Neural cell (in vitro differentiated cells): ENCODE measurements around the gene ZNF580.

ENCODE experiments used
- EZH2 ChIP-seq: fragments of 200-600, 300-800 bp; shearing (Covaris generic), sonication (generic); IDR thresholded peaks from 2 replicates; pipeline ENCODE4 v1.6.1; 2014; ENCODE audit warnings: antibody characterized with exemption, low read length, borderline replicate concordance, mild to moderate bottlenecking; ENCODE audit not compliant: insufficient read depth, poor library complexity, severe bottlenecking
- RAD21 ChIP-seq: fragments of 450-650 bp; conservative IDR thresholded peaks from 2 replicates; pipeline ENCODE4 v1.6.1; 2014; ENCODE audit warnings: antibody characterized with exemption, mild to moderate bottlenecking, moderate library complexity
- TF ChIP-seq, protein P1 (sequence below): fragments of 450-650 bp; IDR thresholded peaks from 2 replicates; pipeline ENCODE4 v1.5.1; 2014; ENCODE audit warnings: antibody characterized with exemption, mild to moderate bottlenecking, moderate library complexity; ENCODE audit not compliant: poor library complexity, severe bottlenecking

GRCh38 chr19:55691561-55692481 is 51.0 kb downstream of the ZNF580 start:
- TF ChIP-seq, protein P1, sequence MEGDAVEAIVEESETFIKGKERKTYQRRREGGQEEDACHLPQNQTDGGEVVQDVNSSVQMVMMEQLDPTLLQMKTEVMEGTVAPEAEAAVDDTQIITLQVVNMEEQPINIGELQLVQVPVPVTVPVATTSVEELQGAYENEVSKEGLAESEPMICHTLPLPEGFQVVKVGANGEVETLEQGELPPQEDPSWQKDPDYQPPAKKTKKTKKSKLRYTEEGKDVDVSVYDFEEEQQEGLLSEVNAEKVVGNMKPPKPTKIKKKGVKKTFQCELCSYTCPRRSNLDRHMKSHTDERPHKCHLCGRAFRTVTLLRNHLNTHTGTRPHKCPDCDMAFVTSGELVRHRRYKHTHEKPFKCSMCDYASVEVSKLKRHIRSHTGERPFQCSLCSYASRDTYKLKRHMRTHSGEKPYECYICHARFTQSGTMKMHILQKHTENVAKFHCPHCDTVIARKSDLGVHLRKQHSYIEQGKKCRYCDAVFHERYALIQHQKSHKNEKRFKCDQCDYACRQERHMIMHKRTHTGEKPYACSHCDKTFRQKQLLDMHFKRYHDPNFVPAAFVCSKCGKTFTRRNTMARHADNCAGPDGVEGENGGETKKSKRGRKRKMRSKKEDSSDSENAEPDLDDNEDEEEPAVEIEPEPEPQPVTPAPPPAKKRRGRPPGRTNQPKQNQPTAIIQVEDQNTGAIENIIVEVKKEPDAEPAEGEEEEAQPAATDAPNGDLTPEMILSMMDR, result no peak
- TF ChIP-seq RAD21, result no peak
- no peak for TF ChIP-seq EZH2
